Endothelial cell of umbilical vein (primary cell): Measurements from ENCODE around the gene RGS7. TPM values are rescaled to one million over a fixed set of nuclear protein-coding genes. Genes with fewer than 3 reads are reported as not detected.
A peak's percentile ranks its signal among the peaks of the same experiment; 100 is the strongest.

ENCODE experiments used
- BruUV-seq: library from RNA; stranded (reverse); fragments of 400-500 nt; replicated peaks from 2 replicates; lab custom pipeline; 2021; lab: Mats Ljungman, UMichigan
- CTCF ChIA-PET: fragments of 300-600, 350-600 bp; sonication (Branson Sonifier 250); formaldehyde crosslinking; loops from one replicate; lab custom pipeline; 2021; ENCODE audit warnings: antibody characterized with exemption, inconsistent platforms; lab: Charles Lee
- POLR2A ChIA-PET: fragments of 300-600, 350-600 bp; sonication (Branson Sonifier 250); formaldehyde crosslinking; loops from one replicate; lab custom pipeline; 2021; ENCODE audit warnings: antibody characterized with exemption, inconsistent platforms; lab: Charles Lee
- DNase-seq: peaks from one replicate; pipeline ENCODE4 v3.0.0-alpha.2; 2011; ENCODE audit warnings: low read depth, low spot score
- FAIRE-seq: peaks from 2 replicates; lab custom pipeline; 2011; peaks lifted over from hg19 to GRCh38; lab: Jason Lieb, UNC
- H2AFZ ChIP-seq: 2 replicates; pipeline ENCODE4 v1.6.0; 2012; ENCODE audit warnings: low read depth, low read length, control low read depth, inconsistent platforms
- H3K27ac ChIP-seq: 2 replicates; pipeline ENCODE4 v1.5.1; 2011; ENCODE audit warnings: low read depth, mild to moderate bottlenecking, control low read depth, low read length, moderate library complexity; ENCODE audit not compliant: insufficient read depth
- H3K27me3 ChIP-seq, 2 experiments: 2 replicates each; pipeline versions ENCODE4 v1.6.0 to v1.6.1; 2011; ENCODE audit warnings: low read length in 2 of 2, mixed read lengths in 1 of 2; ENCODE audit not compliant: control insufficient read depth in 2 of 2, insufficient read depth in 2 of 2
- H3K36me3 ChIP-seq, 2 experiments: 2 replicates in 1 of 2; 3 replicates in 1 of 2; pipeline ENCODE4 v1.5.1; 2011; ENCODE audit warnings: low read length in 2 of 2, mild to moderate bottlenecking in 1 of 2, moderate library complexity in 1 of 2; ENCODE audit not compliant: control insufficient read depth in 2 of 2, insufficient read depth in 2 of 2; ENCODE audit errors: extremely low read depth in 1 of 2
- H3K4me1 ChIP-seq: 3 replicates; pipeline ENCODE4 v1.5.1; 2011; ENCODE audit warnings: mild to moderate bottlenecking, low read length; ENCODE audit not compliant: control insufficient read depth, insufficient read depth; ENCODE audit errors: extremely low read depth
- H3K4me2 ChIP-seq: 2 replicates; pipeline ENCODE4 v1.6.1; 2011; ENCODE audit warnings: low read length, control low read depth, mixed read lengths; ENCODE audit not compliant: insufficient read depth
- H3K4me3 ChIP-seq, 3 experiments: fragments of 200-600 bp in 1 of 3; sonication (generic), shearing (Covaris generic) in 1 of 3; replicated peaks in 1 of 3; 2 replicates each; pipeline ENCODE4 v1.5.1; 2011 to 2016; ENCODE audit warnings: control low read depth in 3 of 3, low read length in 3 of 3, mild to moderate bottlenecking in 2 of 3, inconsistent platforms in 1 of 3, low read depth in 1 of 3, moderate library complexity in 1 of 3; ENCODE audit not compliant: insufficient read depth in 1 of 3
- H3K79me2 ChIP-seq: 2 replicates; pipeline ENCODE4 v1.6.0; 2012; ENCODE audit warnings: low read length, inconsistent platforms; ENCODE audit not compliant: control insufficient read depth, insufficient read depth
- H3K9ac ChIP-seq: replicated peaks from 2 replicates; pipeline ENCODE3; 2011; ENCODE audit warnings: low read length, control low read depth; ENCODE audit not compliant: insufficient read depth; ENCODE audit errors: extremely low read depth
- H3K9me1 ChIP-seq: replicated peaks from 3 replicates; pipeline ENCODE4 v1.6.0; 2011; ENCODE audit warnings: mild to moderate bottlenecking, low read length; ENCODE audit not compliant: control insufficient read depth, insufficient read depth; ENCODE audit errors: extremely low read depth
- H3K9me3 ChIP-seq: replicated peaks from 2 replicates; pipeline ENCODE4 v1.5.1; 2012; ENCODE audit warnings: low read length, inconsistent platforms; ENCODE audit not compliant: control insufficient read depth, insufficient read depth
- H4K20me1 ChIP-seq: replicated peaks from 2 replicates; pipeline ENCODE3; 2011; ENCODE audit warnings: mild to moderate bottlenecking, low read length; ENCODE audit not compliant: control insufficient read depth, insufficient read depth; ENCODE audit errors: extremely low read depth
- CTCF ChIP-seq, 2 donors: IDR thresholded peaks; 1 replicate in 1 of 2; 2 replicates in 1 of 2; pipeline ENCODE4 v1.5.1; 2011; ENCODE audit warnings: low read length in 2 of 2, mild to moderate bottlenecking in 2 of 2, moderate library complexity in 2 of 2, control low read depth in 1 of 2, inconsistent platforms in 1 of 2, low read depth in 1 of 2; ENCODE audit not compliant: insufficient read depth in 1 of 2; ENCODE audit errors: extremely low read depth in 1 of 2
- EZH2 ChIP-seq: IDR thresholded peaks from 2 replicates; pipeline ENCODE4 v1.6.1; 2012; ENCODE audit warnings: borderline replicate concordance, low read depth, mild to moderate bottlenecking, moderate library complexity, low read length, inconsistent platforms; ENCODE audit not compliant: severe bottlenecking
- FOS ChIP-seq: IDR thresholded peaks from 2 replicates; pipeline ENCODE4 v1.6.1; 2011; ENCODE audit warnings: mild to moderate bottlenecking, low read length, moderate library complexity, borderline replicate concordance; ENCODE audit not compliant: insufficient read depth
- GATA2 ChIP-seq: IDR thresholded peaks from 2 replicates; pipeline ENCODE4 v1.7.0; 2011; ENCODE audit warnings: low read depth, mild to moderate bottlenecking, moderate library complexity, mixed read lengths, low read length; ENCODE audit not compliant: insufficient read length, insufficient read depth
- JUN ChIP-seq: IDR thresholded peaks from 2 replicates; pipeline ENCODE4 v1.6.1; 2011; ENCODE audit warnings: borderline replicate concordance, low read depth; ENCODE audit not compliant: insufficient read length, insufficient read depth
- MAX ChIP-seq: IDR thresholded peaks from 2 replicates; pipeline ENCODE4 v1.6.1; 2011; ENCODE audit not compliant: insufficient read depth, insufficient read length
- MYC ChIP-seq: IDR thresholded peaks from one replicate; pipeline ENCODE4 v1.6.1; 2011; ENCODE audit warnings: mild to moderate bottlenecking, low read depth, low read length
- POLR2A ChIP-seq: IDR thresholded peaks from 2 replicates; pipeline ENCODE4 v1.6.1; 2012; ENCODE audit warnings: low read depth, mild to moderate bottlenecking, control low read depth, low read length
- POLR2AphosphoS5 ChIP-seq: IDR thresholded peaks from 2 replicates; pipeline ENCODE4 v1.6.1; 2012; ENCODE audit warnings: low read depth, mild to moderate bottlenecking, control low read depth, low read length, moderate library complexity; ENCODE audit not compliant: insufficient read depth
- dilution Hi-C: fragments of 300-500 bp; cut with MboI; formaldehyde crosslinking; loops from one replicate; pipeline ENCODE4 v1.15.0; 2019; ENCODE audit warnings: low sequenced_read_pairs; ENCODE audit not compliant: extremely low pct_ligation_motif_present
- intact Hi-C: fragments of 100-400 bp; cut with micrococcal nuclease; formaldehyde crosslinking; loops from one replicate; pipeline ENCODE4 v1.10.0; 2022
- polyA plus RNA-seq, 4 experiments: library from polyadenylated mRNA; depleted of rRNA in 3 of 4; stranded (reverse) in 3 of 4; unstranded in 1 of 4; fragments of >200 nt; gene quantifications; 2 replicates each; pipeline versions ENCODE4 v1.2.1 to v1.2.3, GENCODE V29; 2011 to 2012; ENCODE audit warnings: missing spikeins in 1 of 4
- total RNA-seq: library from RNA; stranded (reverse); gene quantifications from 2 replicates; pipeline ENCODE4 v1.2.3, GENCODE V29; 2021

RGS7 gene
- total and polyA plus RNA-seq, 2 donors (not counting 3 experiments of a cell fraction or from before 2014, with no cell fraction given) = 0.43 to 0.44 TPM

GRCh38 chr1:240803151-240803550, 553.9 kb downstream of the RGS7 start:
- Histone ChIP-seq H3K27ac (peak overlapping the region; percentile 63), H3K79me2 (no peaks in the 10 kb centered on the region), H3K4me1 (peaks cover 24% of the 10 kb centered on the region), H3K36me3 (no peaks in the 10 kb centered on the region), H3K9ac (peak overlapping the region; percentile 4), H3K4me3 (no peak overlapping the region), H3K9me1 (no peaks in the 10 kb centered on the region), H3K27me3 (no peaks in the 10 kb centered on the region), H4K20me1 (no peaks in the 10 kb centered on the region), H3K9me3 (no peaks in the 10 kb centered on the region), H2AFZ (no peak overlapping the region), H3K4me2 (peak overlapping the region; percentile 27)
- DNase-seq (peak; percentile 77), FAIRE-seq (peak; percentile 56)
- no peak for TF ChIP-seq MYC
- no peak for TF ChIP-seq POLR2A
- peak; percentile 22 for TF ChIP-seq POLR2AphosphoS5
- no peak for TF ChIP-seq MAX
- peak; percentile 48 for TF ChIP-seq JUN
- peak; percentile 88 for TF ChIP-seq FOS
- TF ChIP-seq CTCF (IDR thresholded peaks at IDR 0.05; ENCODE audit: extremely low read depth in 1 of 2, insufficient read depth in 1 of 2, low read depth in 1 of 2, low read length in 2 of 2) = no peak
- no peak for TF ChIP-seq GATA2
- no peak for TF ChIP-seq EZH2
- dilution Hi-C loops = no loop called here
- POLR2A ChIA-PET = no interaction called here
- CTCF ChIA-PET = interaction anchor here (1.2 kb wide), 1 partner anchor 22 kb away, joined by 4 read pairs; no protein-coding TSS in a partner anchor
- intact Hi-C loops = loop anchor here (1.0 kb wide), 2 partner anchors 28 to 38 kb away; no protein-coding TSS in a partner anchor
- BruUV-seq = no TSS peak
